Hepatocyte (in vitro differentiated cells): ENCODE measurements around the gene EVI5L.

ENCODE experiments used
- EZH2 ChIP-seq: fragments of 200-600 bp; sonication (generic); IDR thresholded peaks from 2 replicates; pipeline ENCODE4 v1.6.1; 2016; ENCODE audit warnings: antibody characterized with exemption, mild to moderate bottlenecking, borderline replicate concordance
- TF ChIP-seq, protein P1 (sequence below): fragments of 200-600 bp; sonication (generic); IDR thresholded peaks from 2 replicates; pipeline ENCODE4 v1.5.1; 2016; ENCODE audit warnings: antibody characterized with exemption, mild to moderate bottlenecking; ENCODE audit not compliant: poor library complexity

DNA sequence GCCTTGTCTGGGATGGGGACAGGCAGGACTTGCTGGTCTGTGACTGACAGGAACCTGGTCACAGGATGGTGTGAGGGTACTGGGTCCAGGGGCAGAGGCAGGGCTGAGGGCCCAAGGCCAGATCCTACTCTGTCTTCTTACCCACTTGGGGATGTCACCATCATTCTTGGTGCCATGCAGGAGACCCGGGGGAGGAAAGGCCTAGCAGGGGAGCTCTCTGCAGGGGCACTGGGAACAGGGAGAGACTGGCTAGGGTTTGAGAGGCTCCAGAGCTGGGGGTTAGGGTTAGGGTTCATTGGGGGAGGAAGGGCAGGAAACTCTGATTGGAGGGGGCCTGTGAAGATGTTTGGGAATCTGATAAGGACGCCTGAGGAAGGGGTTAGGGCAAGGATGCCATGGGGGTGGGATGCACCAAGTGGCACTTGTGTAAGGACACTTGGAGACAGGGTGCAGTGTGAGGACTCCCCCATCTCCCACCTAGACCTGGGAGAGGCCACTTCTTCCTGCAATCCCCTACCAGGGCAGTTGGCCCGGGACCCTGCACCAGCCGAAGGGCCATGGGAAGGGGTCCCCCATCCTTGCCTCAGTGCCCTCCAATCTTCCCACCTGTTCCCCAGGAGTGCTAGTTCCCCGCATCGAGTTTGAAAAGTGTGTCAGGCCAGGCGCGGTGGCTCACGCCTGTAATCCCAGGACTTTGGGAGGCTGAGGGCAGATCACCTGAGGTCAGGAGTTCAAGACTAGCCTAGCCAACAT lies 37.2 kb downstream of the EVI5L start:
- TF ChIP-seq, protein P1, sequence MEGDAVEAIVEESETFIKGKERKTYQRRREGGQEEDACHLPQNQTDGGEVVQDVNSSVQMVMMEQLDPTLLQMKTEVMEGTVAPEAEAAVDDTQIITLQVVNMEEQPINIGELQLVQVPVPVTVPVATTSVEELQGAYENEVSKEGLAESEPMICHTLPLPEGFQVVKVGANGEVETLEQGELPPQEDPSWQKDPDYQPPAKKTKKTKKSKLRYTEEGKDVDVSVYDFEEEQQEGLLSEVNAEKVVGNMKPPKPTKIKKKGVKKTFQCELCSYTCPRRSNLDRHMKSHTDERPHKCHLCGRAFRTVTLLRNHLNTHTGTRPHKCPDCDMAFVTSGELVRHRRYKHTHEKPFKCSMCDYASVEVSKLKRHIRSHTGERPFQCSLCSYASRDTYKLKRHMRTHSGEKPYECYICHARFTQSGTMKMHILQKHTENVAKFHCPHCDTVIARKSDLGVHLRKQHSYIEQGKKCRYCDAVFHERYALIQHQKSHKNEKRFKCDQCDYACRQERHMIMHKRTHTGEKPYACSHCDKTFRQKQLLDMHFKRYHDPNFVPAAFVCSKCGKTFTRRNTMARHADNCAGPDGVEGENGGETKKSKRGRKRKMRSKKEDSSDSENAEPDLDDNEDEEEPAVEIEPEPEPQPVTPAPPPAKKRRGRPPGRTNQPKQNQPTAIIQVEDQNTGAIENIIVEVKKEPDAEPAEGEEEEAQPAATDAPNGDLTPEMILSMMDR: no peak
- no peak for TF ChIP-seq EZH2
